Adrenal gland (tissue), 12 donors: Measurements from ENCODE around the gene SMIM44. TPM values are rescaled to one million over a fixed set of nuclear protein-coding genes. Genes with fewer than 3 reads are reported as not detected.

ENCODE experiments used
- DNase-seq, 7 donors: peaks; one replicate each; pipeline ENCODE4 v3.0.0-alpha.2; 2019 to 2020
- H3K27ac ChIP-seq, 5 donors: fragments of 200-600 bp; sonication (generic) in 4 of 5; 1 replicate in 3 of 5; 2 replicates in 2 of 5; pipeline versions ENCODE4 v1.5.1 to v1.8.0; 2016 to 2020; ENCODE audit warnings: mild to moderate bottlenecking in 1 of 5
- H3K27me3 ChIP-seq: fragments of 200-600 bp; 2 replicates; pipeline ENCODE4 v1.8.0; 2021
- H3K36me3 ChIP-seq, 2 donors: fragments of 200-600 bp; replicated peaks in 1 of 2; 1 replicate in 1 of 2; 2 replicates in 1 of 2; pipeline versions ENCODE4 v1.5.1 to v1.8.0; 2018 to 2022
- H3K4me1 ChIP-seq, 2 donors: fragments of 200-600 bp; replicated peaks in 1 of 2; 1 replicate in 1 of 2; 2 replicates in 1 of 2; pipeline versions ENCODE4 v1.5.1 to v1.8.0; 2018 to 2021
- H3K4me3 ChIP-seq, 4 donors: fragments of 200-600 bp; sonication (generic) in 3 of 4; one replicate each; pipeline ENCODE4 v1.5.1; 2016 to 2018
- H3K9me3 ChIP-seq, 3 donors: fragments of 200-600 bp; sonication (generic) in 1 of 3; replicated peaks in 1 of 3; 1 replicate in 2 of 3; 2 replicates in 1 of 3; pipeline versions ENCODE4 v1.5.1 to v1.8.0; 2016 to 2021
- CTCF ChIP-seq, 6 experiments: fragments of 450-650 bp in 4 of 6; fragments of 200-600 bp in 2 of 6; sonication (generic) in 1 of 6; IDR thresholded peaks; 1 replicate in 5 of 6; 2 replicates in 1 of 6; pipeline versions ENCODE4 v1.5.1 to v1.8.0; 2016 to 2021; ENCODE audit warnings: antibody characterized with exemption in 6 of 6, mild to moderate bottlenecking in 2 of 6, moderate library complexity in 1 of 6
- POLR2A ChIP-seq, 2 donors: fragments of 450-650 bp; IDR thresholded peaks; one replicate each; pipeline ENCODE4 v1.6.1; 2017; ENCODE audit warnings: antibody characterized with exemption in 2 of 2, mild to moderate bottlenecking in 2 of 2, moderate library complexity in 1 of 2
- WGBS, 4 donors: extraction: QIAGEN DNeasy Blood & Tissue Kit in 2 of 4; methylation state at CpG; one replicate each; pipeline versions ENCODE4 v1.1.5 to v1.1.7; 2013 to 2017; 5-methylcytosine and 5-hydroxymethylcytosine counted together
- intact Hi-C, 2 donors: fragments of 100-400 bp; cut with DNase I; formaldehyde crosslinking; loops; one replicate each; pipeline versions ENCODE4 v1.14.1 to v1.15.0; 2022 to 2023
- polyA plus RNA-seq, 3 donors: library from polyadenylated mRNA; stranded (reverse); fragments of 200-250 nt in 2 of 3; fragments of 350-450 nt in 1 of 3; fragmentation: Illumina TruSeq in 1 of 3; extraction: RNeasy Lipid Tissue Mini Kit (QIAGEN cat#74804) in 1 of 3; gene quantifications; one replicate each; pipeline ENCODE4 v1.2.3, GENCODE V29; 2013 to 2014
- total RNA-seq, 9 donors: library from RNA; depleted of rRNA in 4 of 9; stranded (reverse); fragments of >200 nt in 4 of 9; fragments of 120-200 nt in 1 of 9; fragmentation: NEBNext Ultra II Directional in 1 of 9; extraction: Animal tissue kit (Norgen Biotek cat#: 25700) in 1 of 9; gene quantifications; one replicate each; pipeline versions ENCODE4 v1.1.0 to v1.2.4, GENCODE V29; 2013 to 2023
- donor health status: healthy with polysubstance abuse.
- donor health status: Bipolar disorder and iron deficiency.
- donor health status: DM: yes; HTN: yes; CAD: no.
- donor health status: DM: no; HTN: no; CAD: no.
- donor health status: DM: no; HTN: no; CAD: no.
- donor health status: DM: yes; HTN: yes; CAD: no.

SMIM44 gene
- total and polyA plus RNA-seq, 12 donors, result not detected

DNA sequence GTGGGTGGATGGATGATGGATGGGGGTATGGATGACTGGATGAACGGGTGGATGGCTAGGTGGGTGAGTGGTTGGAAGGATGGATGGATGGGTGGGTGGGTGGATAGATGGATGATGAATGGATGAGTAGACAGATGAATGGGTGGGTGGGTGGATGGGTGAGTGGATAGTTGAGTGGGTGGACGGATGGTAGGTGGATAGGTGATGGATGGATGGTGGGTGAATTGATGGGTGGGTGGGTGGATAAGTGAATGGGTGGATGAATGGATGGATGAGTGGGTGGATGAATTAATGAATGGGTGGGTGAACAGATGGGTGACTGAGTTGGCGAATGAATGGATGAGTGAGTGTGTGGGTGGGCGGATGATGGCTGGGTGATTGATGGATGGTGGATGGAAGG, 7.8 kb downstream of the SMIM44 start:
- Histone ChIP-seq H3K36me3 (no peaks in the 10 kb centered on the region), H3K27ac (no peak overlapping the region), H3K4me1 (peaks cover 0 to 7% of the 10 kb centered on the region in 2 donors), H3K9me3 (no peaks in the 10 kb centered on the region), H3K27me3 (no peaks in the 10 kb centered on the region), H3K4me3 (no peak overlapping the region)
- TF ChIP-seq CTCF (IDR thresholded peaks at IDR 0.05) (no peak), POLR2A (IDR thresholded peaks at IDR 0.05) (no peak)
- no peak for DNase-seq
- 67 to 74% (median 74%) methylated on average over 4 of the region's 4 CpGs for WGBS, 4 donors
- intact Hi-C loops, result loop anchor here in 1 of 2 donors (2.0 kb wide), 1 partner anchor 153 kb away; no protein-coding TSS in a partner anchor

DNA sequence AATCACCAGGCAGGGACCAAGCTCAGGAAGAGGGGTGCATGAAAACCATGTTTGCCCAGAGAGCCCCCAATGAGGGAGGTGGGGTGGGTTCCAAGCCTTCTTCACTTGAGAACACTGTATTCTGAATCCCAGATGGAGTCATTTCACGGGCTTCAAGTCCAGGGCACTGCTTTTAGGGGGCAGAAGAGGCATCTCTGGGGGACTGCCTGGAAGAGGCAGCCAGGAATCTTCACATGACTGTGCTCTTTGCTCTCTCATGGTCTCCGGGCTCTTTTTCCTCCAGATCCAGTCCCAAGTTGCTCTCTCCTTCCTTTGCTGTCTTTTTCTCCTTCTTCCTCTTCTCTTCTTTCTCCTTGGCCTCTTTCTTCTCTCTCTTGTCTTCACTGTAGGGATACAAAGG, 8.6 kb downstream of the SMIM44 start:
- Histone ChIP-seq H3K27ac (no peak overlapping the region), H3K27me3 (no peaks in the 10 kb centered on the region), H3K4me1 (peaks cover 0 to 7% of the 10 kb centered on the region in 2 donors), H3K36me3 (no peaks in the 10 kb centered on the region), H3K9me3 (no peaks in the 10 kb centered on the region), H3K4me3 (no peak overlapping the region)
- WGBS, 4 donors, result 65 to 83% (median 77%) methylated on average over 2 of the region's 2 CpGs
- DNase-seq, result no peak
- intact Hi-C loops, result loop anchor here (2.0 to 5.0 kb wide), 2 partner anchors 152 kb away; no protein-coding TSS in a partner anchor
- TF ChIP-seq CTCF (IDR thresholded peaks at IDR 0.05), result no peak
- TF ChIP-seq POLR2A (IDR thresholded peaks at IDR 0.05), result no peak

GRCh38 chr19:3474010-3474409, 9.2 kb downstream of the SMIM44 start:
- 74 to 80% (median 79%) methylated on average over 8 of the region's 8 CpGs for whole genome bisulfite sequencing, 4 donors
- no peaks in the 10 kb centered on the region for H3K27me3 ChIP-seq
- no peaks in the 10 kb centered on the region for H3K9me3 ChIP-seq
- H3K36me3 ChIP-seq, result no peaks in the 10 kb centered on the region
- TF ChIP-seq POLR2A (IDR thresholded peaks at IDR 0.05) (no peak), CTCF (IDR thresholded peaks at IDR 0.05) (no peak)
- intact Hi-C loops, result loop anchor here (2.0 to 5.0 kb wide), 2 partner anchors 151 to 152 kb away; no protein-coding TSS in a partner anchor
- no peak overlapping the region for H3K27ac ChIP-seq
- peaks cover 0 to 7% of the 10 kb centered on the region in 2 donors for H3K4me1 ChIP-seq
- DNase-seq, result no peak
- no peak overlapping the region for H3K4me3 ChIP-seq

DNA sequence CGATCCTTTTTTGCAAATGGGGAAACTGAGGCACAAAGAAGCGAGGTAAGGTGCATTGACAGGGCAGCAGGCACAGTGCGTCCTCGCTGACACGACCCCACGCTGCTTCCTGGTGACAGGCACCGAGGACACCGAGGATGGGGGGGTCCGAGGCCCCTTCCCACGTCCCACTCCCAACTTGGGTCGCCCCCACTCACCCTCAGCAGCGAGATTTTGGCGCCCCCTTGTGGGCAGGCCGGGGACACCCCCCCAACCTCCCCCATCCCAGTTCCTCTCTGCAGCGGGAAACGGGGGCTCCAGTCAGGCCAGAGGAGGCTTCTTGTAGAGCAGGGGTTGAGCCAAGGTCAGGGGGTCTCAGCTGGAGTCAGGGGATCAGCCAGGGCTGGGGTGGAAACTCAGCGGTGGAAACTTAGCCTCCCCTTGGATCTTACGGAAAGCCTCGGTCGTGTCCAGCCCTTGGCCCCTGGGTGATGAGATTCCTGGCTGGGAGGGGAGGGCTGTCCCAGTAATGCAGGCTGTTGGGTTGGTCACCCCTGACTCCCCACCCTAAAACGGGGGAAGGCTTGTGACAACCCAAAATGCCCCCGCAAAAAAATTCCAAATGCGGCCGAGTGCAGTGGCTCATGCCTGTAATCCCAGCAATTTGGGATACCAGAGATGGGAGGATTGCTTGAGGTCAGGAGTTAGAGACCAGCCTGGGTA, 11.1 kb downstream of the SMIM44 start:
- H3K27me3 ChIP-seq, result no peaks in the 10 kb centered on the region
- no peaks in the 10 kb centered on the region for H3K36me3 ChIP-seq
- peaks cover 0 to 7% of the 10 kb centered on the region in 2 donors for H3K4me1 ChIP-seq
- peak in 2 of 7 donors; percentile 60 to 62 for DNase-seq
- no peak overlapping the region for H3K27ac ChIP-seq
- no peaks in the 10 kb centered on the region for H3K9me3 ChIP-seq
- intact Hi-C loops, result loop anchor here in 1 of 2 donors (5.0 kb wide), 1 partner anchor 150 kb away; no protein-coding TSS in a partner anchor
- H3K4me3 ChIP-seq, result no peak overlapping the region
- no peak for TF ChIP-seq POLR2A (IDR thresholded peaks at IDR 0.05)
- TF ChIP-seq CTCF (IDR thresholded peaks at IDR 0.05), result peak; percentile 73 to 87 (median 80)
- 21 to 48% (median 30%) methylated on average over 4 to 24 of the region's 24 CpGs for whole genome bisulfite sequencing, 4 donors
